Thyroid gland (tissue), 4 donors: ENCODE data around the gene RWDD4. TPM values are rescaled to one million over a fixed set of nuclear protein-coding genes. Genes with fewer than 3 reads are reported as not detected.

Experiments used
- DNase-seq, 2 donors: peaks; one replicate each; pipeline ENCODE4 v3.0.0-alpha.2; 2019
- H3K27ac ChIP-seq, 3 donors: fragments of 200-600 bp; sonication (generic); 1 replicate in 2 of 3; 2 replicates in 1 of 3; pipeline ENCODE4 v1.5.1; 2016 to 2019; ENCODE audit warnings: mild to moderate bottlenecking in 1 of 3, moderate library complexity in 1 of 3
- H3K27me3 ChIP-seq: fragments of 200-600 bp; sonication (generic); one replicate; pipeline ENCODE4 v1.5.1; 2019
- H3K36me3 ChIP-seq, 2 donors: fragments of 200-600 bp; sonication (generic); one replicate each; pipeline ENCODE4 v1.5.1; 2016 to 2019
- H3K4me1 ChIP-seq, 2 donors: fragments of 200-600 bp; sonication (generic); one replicate each; pipeline ENCODE4 v1.5.1; 2017 to 2019
- H3K4me3 ChIP-seq, 3 donors: fragments of 200-600 bp; sonication (generic); replicated peaks in 1 of 3; 1 replicate in 2 of 3; 2 replicates in 1 of 3; pipeline ENCODE4 v1.5.1; 2016; ENCODE audit warnings: mild to moderate bottlenecking in 1 of 3
- H3K9me3 ChIP-seq: fragments of 200-600 bp; sonication (generic); one replicate; pipeline ENCODE4 v1.5.1; 2017
- CTCF ChIP-seq, 6 experiments: fragments of 200-600 bp in 3 of 6; fragments of 450-650 bp in 3 of 6; sonication (generic) in 3 of 6; IDR thresholded peaks; one replicate each; pipeline ENCODE4 v1.5.1; 2016 to 2019; ENCODE audit warnings: antibody characterized with exemption in 6 of 6, mild to moderate bottlenecking in 2 of 6, inconsistent platforms in 1 of 6, moderate library complexity in 1 of 6
- POLR2A ChIP-seq, 2 donors: fragments of 450-650 bp; IDR thresholded peaks; one replicate each; pipeline ENCODE4 v1.6.1; 2017; ENCODE audit warnings: antibody characterized with exemption in 2 of 2, mild to moderate bottlenecking in 2 of 2, moderate library complexity in 1 of 2
- WGBS, 2 donors: methylation state at CpG; one replicate each; pipeline ENCODE4 v1.1.5; 2017; 5-methylcytosine and 5-hydroxymethylcytosine counted together
- intact Hi-C: fragments of 100-400 bp; cut with DNase I; formaldehyde crosslinking; loops from one replicate; pipeline ENCODE4 v1.15.1; 2023
- total RNA-seq, 4 donors: library from RNA; depleted of rRNA; stranded (reverse); fragments of >200 nt; gene quantifications; one replicate each; pipeline ENCODE4 v1.2.3, GENCODE V29; 2016

The RWDD4 gene
- total RNA-seq, 4 donors from 2014 or later: 33.3 to 43.5 (median 41.5) TPM

GRCh38 chr4:183675625-183676024 lies 16.6 kb upstream of the RWDD4 start:
- Histone ChIP-seq H3K4me3 (no peak overlapping the region), H3K36me3 (peaks cover 0 to 7% of the 10 kb centered on the region in 2 donors), H3K27me3 (no peaks in the 10 kb centered on the region), H3K27ac (no peak overlapping the region), H3K4me1 (no peaks in the 10 kb centered on the region), H3K9me3 (no peaks in the 10 kb centered on the region)
- 82 to 92% methylated on average over 4 of the region's 4 CpGs for WGBS, 2 donors
- intact Hi-C loops: no loop called here
- DNase-seq: no peak
- TF ChIP-seq POLR2A (IDR thresholded peaks at IDR 0.05): no peak
- no peak for TF ChIP-seq CTCF (IDR thresholded peaks at IDR 0.05)

DNA sequence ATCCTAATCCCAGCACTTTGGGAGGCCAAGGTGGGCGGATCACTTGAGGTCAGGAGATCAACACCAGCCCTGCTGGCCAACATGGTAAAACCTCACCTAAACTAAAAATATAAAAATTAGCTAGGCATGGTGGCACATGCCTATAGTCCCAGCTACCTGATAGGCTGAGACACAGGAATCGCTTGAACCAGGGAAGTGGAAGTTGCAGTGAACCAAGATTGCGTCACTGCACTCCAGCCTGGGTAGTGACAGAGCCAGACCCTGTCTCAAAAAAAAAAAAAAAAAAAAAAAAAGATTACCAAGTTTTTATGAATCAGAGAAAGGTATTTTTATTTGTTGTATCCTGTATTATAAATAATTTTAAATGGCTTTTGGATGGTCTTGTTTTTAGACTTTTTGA lies 15.2 kb upstream of the RWDD4 start:
- H3K9me3 ChIP-seq: no peaks in the 10 kb centered on the region
- 74 to 95% methylated on average over 3 of the region's 3 CpGs for WGBS, 2 donors
- TF ChIP-seq POLR2A (IDR thresholded peaks at IDR 0.05) (no peak), CTCF (IDR thresholded peaks at IDR 0.05) (no peak)
- H3K4me1 ChIP-seq: no peaks in the 10 kb centered on the region
- H3K4me3 ChIP-seq: no peak overlapping the region
- H3K36me3 ChIP-seq: peaks cover 8 to 12% of the 10 kb centered on the region in 2 donors
- intact Hi-C loops: no loop called here
- DNase-seq: no peak
- no peak overlapping the region for H3K27ac ChIP-seq
- no peaks in the 10 kb centered on the region for H3K27me3 ChIP-seq

DNA sequence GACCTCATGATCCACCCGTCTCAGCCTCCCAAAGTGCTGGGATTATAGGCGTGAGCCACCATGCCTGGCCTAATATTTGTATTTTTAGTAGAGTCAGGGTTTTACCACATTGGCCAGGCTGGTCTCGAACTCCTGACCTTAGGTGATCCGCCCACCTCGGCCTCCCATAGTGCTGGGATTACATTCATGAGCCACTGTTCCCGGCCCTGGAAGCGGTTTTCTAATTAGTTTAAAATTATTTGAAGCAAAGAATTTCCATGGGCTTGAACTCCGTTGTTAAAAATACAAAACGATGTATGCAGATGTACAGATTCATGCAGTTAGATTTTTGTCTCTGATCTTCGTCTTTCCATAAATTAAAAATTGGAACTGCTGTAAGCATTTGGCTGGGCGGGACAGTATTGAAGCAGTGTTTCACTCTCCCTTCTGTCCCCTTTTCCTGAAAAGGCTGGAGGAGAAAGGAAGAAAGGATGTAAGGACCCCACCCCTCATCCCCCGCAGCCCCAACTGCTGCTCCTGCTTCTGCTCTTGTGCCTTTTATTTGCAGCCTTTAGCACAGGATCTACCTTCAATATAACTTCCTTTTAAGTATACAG lies 12.1 kb upstream of the RWDD4 start:
- no peaks in the 10 kb centered on the region for H3K27me3 ChIP-seq
- H3K27ac ChIP-seq: no peak overlapping the region
- no peak for DNase-seq
- peaks cover 15 to 22% of the 10 kb centered on the region in 2 donors for H3K36me3 ChIP-seq
- H3K9me3 ChIP-seq: no peaks in the 10 kb centered on the region
- intact Hi-C loops: no loop called here
- no peak for TF ChIP-seq POLR2A (IDR thresholded peaks at IDR 0.05)
- no peak for TF ChIP-seq CTCF (IDR thresholded peaks at IDR 0.05)
- no peak overlapping the region for H3K4me3 ChIP-seq
- WGBS, 2 donors: 92 to 96% methylated on average over 12 of the region's 12 CpGs
- H3K4me1 ChIP-seq: no peaks in the 10 kb centered on the region

GRCh38 chr4:183670251-183670650 lies 11.3 kb upstream of the RWDD4 start:
- H3K4me1 ChIP-seq: no peaks in the 10 kb centered on the region
- no peak overlapping the region for H3K27ac ChIP-seq
- peaks cover 15 to 22% of the 10 kb centered on the region in 2 donors for H3K36me3 ChIP-seq
- 76% methylated on average over 3 of the region's 3 CpGs for WGBS, 2 donors
- DNase-seq: no peak
- no peaks in the 10 kb centered on the region for H3K9me3 ChIP-seq
- intact Hi-C loops: no loop called here
- H3K27me3 ChIP-seq: no peaks in the 10 kb centered on the region
- TF ChIP-seq CTCF (IDR thresholded peaks at IDR 0.05) (no peak), POLR2A (IDR thresholded peaks at IDR 0.05) (no peak)
- H3K4me3 ChIP-seq: no peak overlapping the region

- no peak overlapping the region for H3K4me3 ChIP-seq
- intact Hi-C loops: no loop called here
- DNase-seq: no peak
- no peak overlapping the region for H3K27ac ChIP-seq
- no peaks in the 10 kb centered on the region for H3K27me3 ChIP-seq
- TF ChIP-seq POLR2A (IDR thresholded peaks at IDR 0.05): no peak
- TF ChIP-seq CTCF (IDR thresholded peaks at IDR 0.05): no peak
- H3K4me1 ChIP-seq: no peaks in the 10 kb centered on the region
- 94 to 100% methylated on average over 1 of the region's 1 CpG for WGBS, 2 donors
- no peaks in the 10 kb centered on the region for H3K9me3 ChIP-seq
- H3K36me3 ChIP-seq: peaks cover 15 to 22% of the 10 kb centered on the region in 2 donors
These were observed 7.1 kb upstream of the RWDD4 start for GRCh38 chr4:183666088-183666487.
